WTC11 (cell line): ENCODE results near the gene KCNT2. TPM values are rescaled to one million over a fixed set of nuclear protein-coding genes. Genes with fewer than 3 reads are reported as not detected.

Experiments used
- ATAC-seq: fragments of 200-7000 bp; cut with Tn5 transposase; 2 replicates; pipeline ENCODE4 v1.10.0; 2021; ENCODE audit warnings: mild to moderate bottlenecking, moderate library complexity
- CTCF ChIA-PET: fragments of 300-600 bp; sonication (Branson Sonifier 250); formaldehyde crosslinking; loops from one replicate; lab custom pipeline; 2021; ENCODE audit warnings: antibody characterized with exemption; lab: Charles Lee
- POLR2A ChIA-PET: fragments of 350-600 bp; sonication (Branson Sonifier 250); formaldehyde crosslinking; loops from one replicate; lab custom pipeline; 2021; ENCODE audit warnings: antibody characterized with exemption; lab: Charles Lee
- DNase-seq: peaks from one replicate; pipeline ENCODE4 v3.0.0; 2021; ENCODE audit warnings: low spot score
- H3K27ac Mint-ChIP-seq: 2 replicates; pipeline ENCODE4 v1.8.0; 2021; ENCODE audit warnings: mixed read lengths
- H3K27me3 Mint-ChIP-seq: 2 replicates; pipeline ENCODE4 v1.8.0; 2021; ENCODE audit warnings: low read depth, mild to moderate bottlenecking, moderate library complexity, mixed read lengths
- H3K36me3 Mint-ChIP-seq: 2 replicates; pipeline ENCODE4 v1.8.0; 2021; ENCODE audit warnings: mixed read lengths
- H3K4me1 Mint-ChIP-seq: 2 replicates; pipeline ENCODE4 v1.8.0; 2022; ENCODE audit warnings: mixed read lengths
- H3K4me3 Mint-ChIP-seq: 2 replicates; pipeline ENCODE4 v1.8.0; 2021; ENCODE audit warnings: mild to moderate bottlenecking, moderate library complexity, mixed read lengths
- H3K9me3 Mint-ChIP-seq: 2 replicates; pipeline ENCODE4 v1.8.0; 2021; ENCODE audit warnings: mixed read lengths
- ATF1 ChIP-seq: sonication (generic); formaldehyde crosslinking; IDR thresholded peaks from 2 replicates; pipeline ENCODE4 v1.8.1; 2023; ENCODE audit warnings: mild to moderate bottlenecking, moderate library complexity, missing genetic modification reagents
- CREM ChIP-seq: sonication (generic); formaldehyde crosslinking; IDR thresholded peaks from 2 replicates; pipeline ENCODE4 v1.8.1; 2022; ENCODE audit warnings: mild to moderate bottlenecking, missing genetic modification reagents, moderate library complexity
- ETV6 ChIP-seq: sonication (generic); formaldehyde crosslinking; IDR thresholded peaks from 2 replicates; pipeline ENCODE4 v1.8.1; 2022; ENCODE audit warnings: mild to moderate bottlenecking, missing genetic modification reagents
- FOXJ3 ChIP-seq: sonication (generic); formaldehyde crosslinking; IDR thresholded peaks from 2 replicates; pipeline ENCODE4 v1.9.0; 2021; ENCODE audit warnings: missing genetic modification reagents, mild to moderate bottlenecking, borderline replicate concordance
- IRF2 ChIP-seq: sonication (generic); formaldehyde crosslinking; IDR thresholded peaks from 2 replicates; pipeline ENCODE4 v1.8.0; 2022; ENCODE audit warnings: low read depth, missing genetic modification reagents, borderline replicate concordance
- MYBL2 ChIP-seq: sonication (generic); formaldehyde crosslinking; IDR thresholded peaks from 2 replicates; pipeline ENCODE4 v1.8.1; 2023; ENCODE audit warnings: mild to moderate bottlenecking, moderate library complexity, missing genetic modification reagents
- NFATC4 ChIP-seq: fragments of 250-450 bp; sonication (Bioruptor Pico); IDR thresholded peaks from 2 replicates; pipeline ENCODE4 v1.9.0; 2021; ENCODE audit warnings: mild to moderate bottlenecking
- NR3C1 ChIP-seq: sonication (generic); formaldehyde crosslinking; conservative IDR thresholded peaks from 2 replicates; pipeline ENCODE4 v1.8.1; 2023; ENCODE audit warnings: low read depth, mild to moderate bottlenecking, missing genetic modification reagents
- PRRX2 ChIP-seq: fragments of 250-450 bp; sonication (Bioruptor Pico); IDR thresholded peaks from 2 replicates; pipeline ENCODE4 v1.8.0; 2021; ENCODE audit warnings: mild to moderate bottlenecking
- SP1 ChIP-seq: sonication (generic); formaldehyde crosslinking; conservative IDR thresholded peaks from 2 replicates; pipeline ENCODE4 v1.8.1; 2022; ENCODE audit warnings: missing genetic modification reagents
- TCF7 ChIP-seq: sonication (generic); formaldehyde crosslinking; IDR thresholded peaks from 2 replicates; pipeline ENCODE4 v1.8.0; 2022; ENCODE audit warnings: mild to moderate bottlenecking, low read depth, missing genetic modification reagents, moderate library complexity
- ZBTB21 ChIP-seq: sonication (generic); formaldehyde crosslinking; IDR thresholded peaks from 2 replicates; pipeline ENCODE4 v1.8.1; 2023; ENCODE audit warnings: mild to moderate bottlenecking, missing genetic modification reagents, borderline replicate concordance
- ZNF232 ChIP-seq: sonication (generic); formaldehyde crosslinking; IDR thresholded peaks from 2 replicates; pipeline ENCODE4 v1.8.0; 2022; ENCODE audit warnings: mild to moderate bottlenecking, missing genetic modification reagents
- ZNF671 ChIP-seq: fragments of 250-450 bp; sonication (Bioruptor Pico); IDR thresholded peaks from 2 replicates; pipeline ENCODE4 v1.8.0; 2021; ENCODE audit warnings: mild to moderate bottlenecking
- total RNA-seq: library from RNA; stranded (reverse); gene quantifications from 3 replicates; pipeline ENCODE4 v1.2.3, GENCODE V29; 2021
- TF ChIP-seq, protein P1 (sequence below): sonication (generic); formaldehyde crosslinking; IDR thresholded peaks from 2 replicates; pipeline ENCODE4 v1.8.0; 2022; ENCODE audit warnings: mild to moderate bottlenecking, missing genetic modification reagents
- TF ChIP-seq, protein P2 (sequence below): sonication (generic); formaldehyde crosslinking; IDR thresholded peaks from 2 replicates; pipeline ENCODE4 v1.8.1; 2023; ENCODE audit warnings: mild to moderate bottlenecking, missing genetic modification reagents, moderate library complexity
- TF ChIP-seq, protein P3 (sequence below): sonication (generic); formaldehyde crosslinking; IDR thresholded peaks from 2 replicates; pipeline ENCODE4 v1.8.0; 2022; ENCODE audit warnings: missing genetic modification reagents
- TF ChIP-seq, protein P4 (sequence below): fragments of 250-450 bp; sonication (Bioruptor Pico); IDR thresholded peaks from 2 replicates; pipeline ENCODE4 v1.9.0; 2021; ENCODE audit warnings: mild to moderate bottlenecking
- TF ChIP-seq, protein P5 (sequence below): fragments of 250-450 bp; sonication (Bioruptor Pico); IDR thresholded peaks from 2 replicates; pipeline ENCODE4 v1.9.0; 2021; ENCODE audit warnings: mild to moderate bottlenecking, borderline replicate concordance
- TF ChIP-seq, protein P6 (sequence below): fragments of 250-450 bp; sonication (Bioruptor Pico); IDR thresholded peaks from 2 replicates; pipeline ENCODE4 v1.8.0; 2021; ENCODE audit warnings: mild to moderate bottlenecking

The KCNT2 gene
- total RNA-seq, 1 experiment from 2014 or later = 11.6 TPM

DNA sequence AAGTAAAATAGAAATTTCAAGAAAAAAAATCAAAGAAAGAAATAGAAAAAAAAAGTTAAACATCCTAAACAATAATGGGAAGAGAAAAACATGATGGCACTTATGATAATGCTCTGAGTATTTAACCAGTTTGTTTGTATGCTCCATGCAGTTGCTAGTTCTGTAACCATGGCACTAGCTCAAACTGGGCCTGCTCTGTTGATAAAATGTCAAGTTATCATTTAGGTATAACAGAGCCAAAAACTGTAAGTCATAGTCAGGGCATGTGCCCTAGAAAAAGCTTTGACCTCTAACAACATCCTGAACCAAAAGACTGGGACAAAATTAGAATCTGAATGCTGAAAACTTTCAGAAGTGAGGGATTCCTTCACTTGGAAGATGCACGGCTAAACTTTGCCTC, 148.9 kb downstream of the KCNT2 start:
- ChIA-PET CTCF (interaction anchor here (0.6 kb wide), 1 partner anchor 9 kb away, joined by 4 read pairs; no protein-coding TSS in a partner anchor), POLR2A (no interaction called here)
- no peaks in the 10 kb centered on the region for H3K27me3 Mint-ChIP-seq
- H3K36me3 Mint-ChIP-seq = no peaks in the 10 kb centered on the region
- no peaks in the 10 kb centered on the region for H3K9me3 Mint-ChIP-seq
- H3K27ac Mint-ChIP-seq = 0 out of 2 replicates have a peak overlapping the region, but pooled peaks have one; percentile 12
- peaks cover 15% of the 10 kb centered on the region for H3K4me1 Mint-ChIP-seq
- no peak overlapping the region for H3K4me3 Mint-ChIP-seq
- no peak for ATAC-seq
- no peak for TF ChIP-seq TCF7
- TF ChIP-seq, protein P1, sequence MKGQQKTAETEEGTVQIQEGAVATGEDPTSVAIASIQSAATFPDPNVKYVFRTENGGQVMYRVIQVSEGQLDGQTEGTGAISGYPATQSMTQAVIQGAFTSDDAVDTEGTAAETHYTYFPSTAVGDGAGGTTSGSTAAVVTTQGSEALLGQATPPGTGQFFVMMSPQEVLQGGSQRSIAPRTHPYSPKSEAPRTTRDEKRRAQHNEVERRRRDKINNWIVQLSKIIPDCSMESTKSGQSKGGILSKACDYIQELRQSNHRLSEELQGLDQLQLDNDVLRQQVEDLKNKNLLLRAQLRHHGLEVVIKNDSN (CRISPR knock-in tag) = no peak
- TF ChIP-seq ETV6 (CRISPR knock-in tag) = no peak
- TF ChIP-seq, protein P2, sequence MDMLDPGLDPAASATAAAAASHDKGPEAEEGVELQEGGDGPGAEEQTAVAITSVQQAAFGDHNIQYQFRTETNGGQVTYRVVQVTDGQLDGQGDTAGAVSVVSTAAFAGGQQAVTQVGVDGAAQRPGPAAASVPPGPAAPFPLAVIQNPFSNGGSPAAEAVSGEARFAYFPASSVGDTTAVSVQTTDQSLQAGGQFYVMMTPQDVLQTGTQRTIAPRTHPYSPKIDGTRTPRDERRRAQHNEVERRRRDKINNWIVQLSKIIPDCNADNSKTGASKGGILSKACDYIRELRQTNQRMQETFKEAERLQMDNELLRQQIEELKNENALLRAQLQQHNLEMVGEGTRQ = no peak
- TF ChIP-seq, protein P3, sequence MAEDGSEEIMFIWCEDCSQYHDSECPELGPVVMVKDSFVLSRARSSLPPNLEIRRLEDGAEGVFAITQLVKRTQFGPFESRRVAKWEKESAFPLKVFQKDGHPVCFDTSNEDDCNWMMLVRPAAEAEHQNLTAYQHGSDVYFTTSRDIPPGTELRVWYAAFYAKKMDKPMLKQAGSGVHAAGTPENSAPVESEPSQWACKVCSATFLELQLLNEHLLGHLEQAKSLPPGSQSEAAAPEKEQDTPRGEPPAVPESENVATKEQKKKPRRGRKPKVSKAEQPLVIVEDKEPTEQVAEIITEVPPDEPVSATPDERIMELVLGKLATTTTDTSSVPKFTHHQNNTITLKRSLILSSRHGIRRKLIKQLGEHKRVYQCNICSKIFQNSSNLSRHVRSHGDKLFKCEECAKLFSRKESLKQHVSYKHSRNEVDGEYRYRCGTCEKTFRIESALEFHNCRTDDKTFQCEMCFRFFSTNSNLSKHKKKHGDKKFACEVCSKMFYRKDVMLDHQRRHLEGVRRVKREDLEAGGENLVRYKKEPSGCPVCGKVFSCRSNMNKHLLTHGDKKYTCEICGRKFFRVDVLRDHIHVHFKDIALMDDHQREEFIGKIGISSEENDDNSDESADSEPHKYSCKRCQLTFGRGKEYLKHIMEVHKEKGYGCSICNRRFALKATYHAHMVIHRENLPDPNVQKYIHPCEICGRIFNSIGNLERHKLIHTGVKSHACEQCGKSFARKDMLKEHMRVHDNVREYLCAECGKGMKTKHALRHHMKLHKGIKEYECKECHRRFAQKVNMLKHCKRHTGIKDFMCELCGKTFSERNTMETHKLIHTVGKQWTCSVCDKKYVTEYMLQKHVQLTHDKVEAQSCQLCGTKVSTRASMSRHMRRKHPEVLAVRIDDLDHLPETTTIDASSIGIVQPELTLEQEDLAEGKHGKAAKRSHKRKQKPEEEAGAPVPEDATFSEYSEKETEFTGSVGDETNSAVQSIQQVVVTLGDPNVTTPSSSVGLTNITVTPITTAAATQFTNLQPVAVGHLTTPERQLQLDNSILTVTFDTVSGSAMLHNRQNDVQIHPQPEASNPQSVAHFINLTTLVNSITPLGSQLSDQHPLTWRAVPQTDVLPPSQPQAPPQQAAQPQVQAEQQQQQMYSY (CRISPR knock-in tag) = no peak
- no peak for TF ChIP-seq ZNF671 (CRISPR knock-in tag)
- TF ChIP-seq, protein P4, sequence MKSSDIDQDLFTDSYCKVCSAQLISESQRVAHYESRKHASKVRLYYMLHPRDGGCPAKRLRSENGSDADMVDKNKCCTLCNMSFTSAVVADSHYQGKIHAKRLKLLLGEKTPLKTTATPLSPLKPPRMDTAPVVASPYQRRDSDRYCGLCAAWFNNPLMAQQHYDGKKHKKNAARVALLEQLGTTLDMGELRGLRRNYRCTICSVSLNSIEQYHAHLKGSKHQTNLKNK (CRISPR knock-in tag) = no peak
- TF ChIP-seq ZBTB21 (CRISPR knock-in tag) = no peak
- no peak for TF ChIP-seq CREM (CRISPR knock-in tag)
- TF ChIP-seq, protein P5, sequence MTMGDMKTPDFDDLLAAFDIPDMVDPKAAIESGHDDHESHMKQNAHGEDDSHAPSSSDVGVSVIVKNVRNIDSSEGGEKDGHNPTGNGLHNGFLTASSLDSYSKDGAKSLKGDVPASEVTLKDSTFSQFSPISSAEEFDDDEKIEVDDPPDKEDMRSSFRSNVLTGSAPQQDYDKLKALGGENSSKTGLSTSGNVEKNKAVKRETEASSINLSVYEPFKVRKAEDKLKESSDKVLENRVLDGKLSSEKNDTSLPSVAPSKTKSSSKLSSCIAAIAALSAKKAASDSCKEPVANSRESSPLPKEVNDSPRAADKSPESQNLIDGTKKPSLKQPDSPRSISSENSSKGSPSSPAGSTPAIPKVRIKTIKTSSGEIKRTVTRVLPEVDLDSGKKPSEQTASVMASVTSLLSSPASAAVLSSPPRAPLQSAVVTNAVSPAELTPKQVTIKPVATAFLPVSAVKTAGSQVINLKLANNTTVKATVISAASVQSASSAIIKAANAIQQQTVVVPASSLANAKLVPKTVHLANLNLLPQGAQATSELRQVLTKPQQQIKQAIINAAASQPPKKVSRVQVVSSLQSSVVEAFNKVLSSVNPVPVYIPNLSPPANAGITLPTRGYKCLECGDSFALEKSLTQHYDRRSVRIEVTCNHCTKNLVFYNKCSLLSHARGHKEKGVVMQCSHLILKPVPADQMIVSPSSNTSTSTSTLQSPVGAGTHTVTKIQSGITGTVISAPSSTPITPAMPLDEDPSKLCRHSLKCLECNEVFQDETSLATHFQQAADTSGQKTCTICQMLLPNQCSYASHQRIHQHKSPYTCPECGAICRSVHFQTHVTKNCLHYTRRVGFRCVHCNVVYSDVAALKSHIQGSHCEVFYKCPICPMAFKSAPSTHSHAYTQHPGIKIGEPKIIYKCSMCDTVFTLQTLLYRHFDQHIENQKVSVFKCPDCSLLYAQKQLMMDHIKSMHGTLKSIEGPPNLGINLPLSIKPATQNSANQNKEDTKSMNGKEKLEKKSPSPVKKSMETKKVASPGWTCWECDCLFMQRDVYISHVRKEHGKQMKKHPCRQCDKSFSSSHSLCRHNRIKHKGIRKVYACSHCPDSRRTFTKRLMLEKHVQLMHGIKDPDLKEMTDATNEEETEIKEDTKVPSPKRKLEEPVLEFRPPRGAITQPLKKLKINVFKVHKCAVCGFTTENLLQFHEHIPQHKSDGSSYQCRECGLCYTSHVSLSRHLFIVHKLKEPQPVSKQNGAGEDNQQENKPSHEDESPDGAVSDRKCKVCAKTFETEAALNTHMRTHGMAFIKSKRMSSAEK (CRISPR knock-in tag) = no peak
- TF ChIP-seq PRRX2 (CRISPR knock-in tag) = no peak
- no peak for TF ChIP-seq MYBL2 (CRISPR knock-in tag)
- DNase-seq = no peak

DNA sequence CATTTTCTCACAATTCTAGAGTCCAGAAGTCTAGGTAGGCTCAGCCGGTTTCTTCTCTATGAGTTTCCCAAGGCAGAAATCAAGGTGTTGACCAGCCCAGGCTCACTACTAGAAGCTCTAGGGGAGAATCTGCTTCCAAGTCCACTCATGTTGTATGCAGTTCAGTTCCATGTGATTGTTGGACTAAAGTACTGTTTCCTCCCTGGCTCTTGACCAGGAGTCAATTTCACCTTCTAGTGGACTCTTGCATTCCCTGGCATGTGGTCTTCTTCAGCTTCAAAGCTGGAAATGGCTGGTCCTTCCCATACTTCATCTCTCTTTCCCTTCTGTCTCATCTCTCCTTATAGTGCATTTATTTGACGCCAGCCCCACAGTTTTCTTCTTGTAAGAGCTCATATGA, 153.4 kb downstream of the KCNT2 start:
- TF ChIP-seq, protein P6, sequence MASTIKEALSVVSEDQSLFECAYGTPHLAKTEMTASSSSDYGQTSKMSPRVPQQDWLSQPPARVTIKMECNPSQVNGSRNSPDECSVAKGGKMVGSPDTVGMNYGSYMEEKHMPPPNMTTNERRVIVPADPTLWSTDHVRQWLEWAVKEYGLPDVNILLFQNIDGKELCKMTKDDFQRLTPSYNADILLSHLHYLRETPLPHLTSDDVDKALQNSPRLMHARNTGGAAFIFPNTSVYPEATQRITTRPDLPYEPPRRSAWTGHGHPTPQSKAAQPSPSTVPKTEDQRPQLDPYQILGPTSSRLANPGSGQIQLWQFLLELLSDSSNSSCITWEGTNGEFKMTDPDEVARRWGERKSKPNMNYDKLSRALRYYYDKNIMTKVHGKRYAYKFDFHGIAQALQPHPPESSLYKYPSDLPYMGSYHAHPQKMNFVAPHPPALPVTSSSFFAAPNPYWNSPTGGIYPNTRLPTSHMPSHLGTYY = no peak
- TF ChIP-seq IRF2 (no peak), SP1 (no peak), ATF1 (CRISPR knock-in tag) (no peak), ZNF232 (CRISPR knock-in tag) (no peak), FOXJ3 (CRISPR knock-in tag) (no peak), NFATC4 (CRISPR knock-in tag) (no peak), NR3C1 (CRISPR knock-in tag) (no peak), MYBL2 (CRISPR knock-in tag) (no peak)
- TF ChIP-seq, protein P1 (CRISPR knock-in tag) = no peak
- TF ChIP-seq, all 79 proteins: peak for 0
- Mint-ChIP-seq H3K27me3 (no peaks in the 10 kb centered on the region), H3K36me3 (no peaks in the 10 kb centered on the region), H3K9me3 (no peaks in the 10 kb centered on the region), H3K27ac (no peak overlapping the region; the same call in 1 of the 2 replicates), H3K4me1 (peaks cover 43% of the 10 kb centered on the region), H3K4me3 (no peak overlapping the region)
- POLR2A ChIA-PET = no interaction called here
- CTCF ChIA-PET = no interaction called here
- DNase-seq (no peak), ATAC-seq (no peak)
